HepG2 (cell line): ENCODE measurements around the gene YWHAE.

Source experiments
- REST ChIP-seq, 2 experiments: IDR thresholded peaks; 2 replicates each; pipeline ENCODE4 v1.6.1; 2011 to 2012; ENCODE audit warnings: low read length in 2 of 2, borderline replicate concordance in 1 of 2, low read depth in 1 of 2, mild to moderate bottlenecking in 1 of 2, moderate library complexity in 1 of 2
- TSC22D2 ChIP-seq: sonication (generic); formaldehyde crosslinking; IDR thresholded peaks from 2 replicates; pipeline ENCODE4 v1.5.1; 2020; ENCODE audit warnings: missing genetic modification reagents, mild to moderate bottlenecking, borderline replicate concordance
- ZSCAN29 ChIP-seq: sonication (generic); formaldehyde crosslinking; conservative IDR thresholded peaks from 2 replicates; pipeline ENCODE4 v1.4.0; 2020; ENCODE audit warnings: mild to moderate bottlenecking, missing genetic modification reagents
- ZSCAN30 ChIP-seq: sonication (generic); formaldehyde crosslinking; IDR thresholded peaks from 2 replicates; pipeline ENCODE4 v1.5.0; 2020; ENCODE audit warnings: mild to moderate bottlenecking, missing genetic modification reagents
- TF ChIP-seq, protein P1 (sequence below): sonication (generic); formaldehyde crosslinking; IDR thresholded peaks from 2 replicates; pipeline ENCODE4 v1.9.0; 2021; ENCODE audit warnings: missing genetic modification reagents, borderline replicate concordance

DNA sequence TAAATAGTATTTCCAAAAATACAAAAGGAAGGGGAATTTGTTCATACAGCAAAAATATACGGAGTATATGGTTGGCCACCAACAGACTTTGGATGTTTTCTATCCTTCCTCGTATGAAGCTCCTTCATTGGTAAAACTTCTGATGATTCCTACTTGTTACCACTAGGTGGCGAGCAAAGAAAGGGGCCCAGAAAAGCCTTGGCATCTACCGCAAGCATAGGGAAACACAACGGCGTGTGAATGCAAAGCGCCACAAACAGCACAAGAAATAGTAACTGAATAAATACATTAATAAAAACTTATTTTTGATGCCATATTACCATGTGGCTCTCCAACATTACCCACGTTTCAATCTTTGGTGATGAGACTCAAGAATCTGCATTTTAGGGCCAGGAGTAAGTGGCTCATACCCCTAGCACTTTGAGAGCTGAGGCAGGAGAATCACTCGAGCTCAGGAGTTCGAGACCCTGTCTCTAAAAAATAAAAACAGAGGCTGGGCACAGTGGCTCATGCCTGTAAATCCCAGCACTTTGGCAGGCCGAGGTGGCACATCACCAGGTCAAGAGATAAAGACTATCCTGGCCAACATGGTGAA is 34.5 kb downstream of the YWHAE start:
- TF ChIP-seq, protein P1, sequence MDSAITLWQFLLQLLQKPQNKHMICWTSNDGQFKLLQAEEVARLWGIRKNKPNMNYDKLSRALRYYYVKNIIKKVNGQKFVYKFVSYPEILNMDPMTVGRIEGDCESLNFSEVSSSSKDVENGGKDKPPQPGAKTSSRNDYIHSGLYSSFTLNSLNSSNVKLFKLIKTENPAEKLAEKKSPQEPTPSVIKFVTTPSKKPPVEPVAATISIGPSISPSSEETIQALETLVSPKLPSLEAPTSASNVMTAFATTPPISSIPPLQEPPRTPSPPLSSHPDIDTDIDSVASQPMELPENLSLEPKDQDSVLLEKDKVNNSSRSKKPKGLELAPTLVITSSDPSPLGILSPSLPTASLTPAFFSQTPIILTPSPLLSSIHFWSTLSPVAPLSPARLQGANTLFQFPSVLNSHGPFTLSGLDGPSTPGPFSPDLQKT (CRISPR knock-in tag), result no peak
- no peak for TF ChIP-seq TSC22D2 (CRISPR knock-in tag)
- TF ChIP-seq ZSCAN29, result no peak
- no peak for TF ChIP-seq REST (IDR thresholded peaks at IDR 0.05; ENCODE audit: borderline replicate concordance in 1 of 2, low read depth in 1 of 2, low read length in 2 of 2)
- no peak for TF ChIP-seq ZSCAN30 (CRISPR knock-in tag)
